ENCODE data around the gene VWA3B. TPM values are rescaled to one million over a fixed set of nuclear protein-coding genes. Genes with fewer than 3 reads are reported as not detected.

Gene VWA3B
- total RNA-seq, 1 donor from 2014 or later = not detected

GRCh38 chr2:98172951-98173350, 86.0 kb downstream of the VWA3B start:
- no peak for TF ChIP-seq CTCF (IDR thresholded peaks at IDR 0.05; ENCODE audit: insufficient read depth, low read depth, low read length)
- TF ChIP-seq EZH2 (IDR thresholded peaks at IDR 0.05; ENCODE audit: insufficient read depth, low read length) = no peak
- no peak overlapping the region for H3K27ac Mint-ChIP-seq (ENCODE audit: unreplicated experiment)

GRCh38 chr2:98175811-98176210, 88.8 kb downstream of the VWA3B start:
- Histone ChIP-seq H3K4me2 (ENCODE audit: low read length) (no peak overlapping the region), H3K27me3 (ENCODE audit: insufficient read depth, low read length) (peaks cover 19% of the 10 kb centered on the region), H3K79me2 (ENCODE audit: insufficient read depth, low read length) (no peaks in the 10 kb centered on the region), H2AFZ (ENCODE audit: low read depth, low read length) (no peak overlapping the region), H3K9ac (ENCODE audit: low read length) (no peak overlapping the region), H3K4me3 (ENCODE audit: insufficient read depth, low read depth, low read length) (no peak overlapping the region), H4K20me1 (ENCODE audit: insufficient read depth, low read length) (no peaks in the 10 kb centered on the region), H3K27ac (ENCODE audit: low read depth, low read length) (no peak overlapping the region), H3K4me1 (ENCODE audit: insufficient read depth, low read length) (no peaks in the 10 kb centered on the region), H3K36me3 (ENCODE audit: insufficient read depth, low read length) (no peaks in the 10 kb centered on the region), H3K9me3 (ENCODE audit: insufficient read depth, low read depth, low read length) (no peaks in the 10 kb centered on the region)
- DNase-seq (ENCODE audit: low read depth) (no peak), FAIRE-seq (no peak)
- Mint-ChIP-seq H3K4me1 (ENCODE audit: low read depth, unreplicated experiment) (no peaks in the 10 kb centered on the region), H3K9me3 (ENCODE audit: unreplicated experiment) (peaks cover 3% of the 10 kb centered on the region), H3K27me3 (ENCODE audit: low read depth, unreplicated experiment) (peaks cover 50% of the 10 kb centered on the region), H3K36me3 (ENCODE audit: low read depth, unreplicated experiment) (no peaks in the 10 kb centered on the region), H3K27ac (ENCODE audit: unreplicated experiment) (no peak overlapping the region), H3K4me3 (ENCODE audit: unreplicated experiment) (no peak overlapping the region)
- TF ChIP-seq CTCF (IDR thresholded peaks at IDR 0.05; ENCODE audit: insufficient read depth, low read depth, low read length) = no peak
- no peak for TF ChIP-seq EZH2 (IDR thresholded peaks at IDR 0.05; ENCODE audit: insufficient read depth, low read length)

More at GRCh38 chr2:98172951-98173350, 86.0 kb downstream of the VWA3B start:
- Histone ChIP-seq H3K9ac (ENCODE audit: low read length) (no peak overlapping the region), H3K4me2 (ENCODE audit: low read length) (no peak overlapping the region), H2AFZ (ENCODE audit: low read depth, low read length) (no peak overlapping the region), H3K9me3 (ENCODE audit: insufficient read depth, low read depth, low read length) (no peaks in the 10 kb centered on the region), H3K4me1 (ENCODE audit: insufficient read depth, low read length) (peaks cover 3% of the 10 kb centered on the region), H4K20me1 (ENCODE audit: insufficient read depth, low read length) (no peaks in the 10 kb centered on the region), H3K27me3 (ENCODE audit: insufficient read depth, low read length) (peaks cover 13% of the 10 kb centered on the region), H3K36me3 (ENCODE audit: insufficient read depth, low read length) (no peaks in the 10 kb centered on the region), H3K4me3 (ENCODE audit: insufficient read depth, low read depth, low read length) (no peak overlapping the region), H3K79me2 (ENCODE audit: insufficient read depth, low read length) (no peaks in the 10 kb centered on the region), H3K27ac (ENCODE audit: low read depth, low read length) (no peak overlapping the region)
- H3K4me3 Mint-ChIP-seq (ENCODE audit: unreplicated experiment) = no peak overlapping the region
- DNase-seq (ENCODE audit: low read depth) (no peak), FAIRE-seq (no peak)
- no peaks in the 10 kb centered on the region for H3K36me3 Mint-ChIP-seq (ENCODE audit: low read depth, unreplicated experiment)
- H3K27me3 Mint-ChIP-seq (ENCODE audit: low read depth, unreplicated experiment) = peaks cover 44% of the 10 kb centered on the region
- H3K4me1 Mint-ChIP-seq (ENCODE audit: low read depth, unreplicated experiment) = no peaks in the 10 kb centered on the region
- H3K9me3 Mint-ChIP-seq (ENCODE audit: unreplicated experiment) = peaks cover 3% of the 10 kb centered on the region

GRCh38 chr2:98177286-98177685, 90.3 kb downstream of the VWA3B start:
- TF ChIP-seq CTCF (IDR thresholded peaks at IDR 0.05; ENCODE audit: insufficient read depth, low read depth, low read length) (no peak), EZH2 (IDR thresholded peaks at IDR 0.05; ENCODE audit: insufficient read depth, low read length) (no peak)
- Histone ChIP-seq H2AFZ (ENCODE audit: low read depth, low read length) (no peak overlapping the region), H3K27me3 (ENCODE audit: insufficient read depth, low read length) (peaks cover 19% of the 10 kb centered on the region), H3K36me3 (ENCODE audit: insufficient read depth, low read length) (no peaks in the 10 kb centered on the region), H3K79me2 (ENCODE audit: insufficient read depth, low read length) (no peaks in the 10 kb centered on the region), H3K4me3 (ENCODE audit: insufficient read depth, low read depth, low read length) (no peak overlapping the region), H3K9ac (ENCODE audit: low read length) (no peak overlapping the region), H3K9me3 (ENCODE audit: insufficient read depth, low read depth, low read length) (no peaks in the 10 kb centered on the region), H3K4me1 (ENCODE audit: insufficient read depth, low read length) (no peaks in the 10 kb centered on the region), H4K20me1 (ENCODE audit: insufficient read depth, low read length) (no peaks in the 10 kb centered on the region), H3K27ac (ENCODE audit: low read depth, low read length) (no peak overlapping the region), H3K4me2 (ENCODE audit: low read length) (no peak overlapping the region)
- no peak for DNase-seq (ENCODE audit: low read depth)
- Mint-ChIP-seq H3K27ac (ENCODE audit: unreplicated experiment) (no peak overlapping the region), H3K36me3 (ENCODE audit: low read depth, unreplicated experiment) (no peaks in the 10 kb centered on the region), H3K27me3 (ENCODE audit: low read depth, unreplicated experiment) (peaks cover 46% of the 10 kb centered on the region), H3K4me3 (ENCODE audit: unreplicated experiment) (no peak overlapping the region), H3K9me3 (ENCODE audit: unreplicated experiment) (no peaks in the 10 kb centered on the region), H3K4me1 (ENCODE audit: low read depth, unreplicated experiment) (no peaks in the 10 kb centered on the region)
- no peak for FAIRE-seq

Data from astrocyte (in vitro differentiated cells and primary cell).